ENCODE results near the gene OR4D2. TPM values are rescaled to one million over a fixed set of nuclear protein-coding genes. Genes with fewer than 3 reads are reported as not detected.

The OR4D2 gene
- polyA plus RNA-seq, 1 donor from 2014 or later: not detected

GRCh38 chr17:58219789-58220183 lies 53.0 kb downstream of the OR4D2 start:
- Histone ChIP-seq H3K4me3 (ENCODE audit: low read length) (peak overlapping the region; percentile 72), H3K4me2 (ENCODE audit: low read length) (no peak overlapping the region), H3K9me3 (ENCODE audit: low read length) (no peaks in the 10 kb centered on the region), H3K9ac (ENCODE audit: low read length) (no peak overlapping the region), H4K20me1 (ENCODE audit: insufficient read depth) (no peaks in the 10 kb centered on the region), H2AFZ (ENCODE audit: low read depth, low read length) (peak overlapping the region; percentile 58), H3K27ac (ENCODE audit: low read length) (no peak overlapping the region), H3K27me3 (ENCODE audit: insufficient read depth, low read depth, low read length) (no peaks in the 10 kb centered on the region), H3F3A (ENCODE audit: insufficient read depth, low read length, poor library complexity, severe bottlenecking) (no peaks in the 10 kb centered on the region), H3K9me2 (ENCODE audit: insufficient read depth, low read length) (no peaks in the 10 kb centered on the region), H3K79me2 (replicated peaks; ENCODE audit: insufficient read depth, low read length) (no peaks in the 10 kb centered on the region), H3K36me3 (ENCODE audit: insufficient read depth, low read length) (no peaks in the 10 kb centered on the region)
- TF ChIP-seq EP300 (conservative IDR thresholded peaks at IDR 0.05; ENCODE audit: poor library complexity, severe bottlenecking) (no peak), TAF1 (IDR thresholded peaks at IDR 0.05; ENCODE audit: low read depth) (no peak), CTCF (IDR thresholded peaks at IDR 0.05; ENCODE audit: poor library complexity, severe bottlenecking) (no peak)

Other genes with a start within 250 kb of the OR4D2 start
- gene CUEDC1, start 211.6 kb upstream of the OR4D2 start, polyA plus RNA-seq: 25.5 and 27.0 TPM in 2 replicates
- gene VEZF1, start 178.7 kb upstream of the OR4D2 start, polyA plus RNA-seq: 54.7 and 64.6 TPM in 2 replicates
- gene SRSF1, start 159.7 kb upstream of the OR4D2 start, polyA plus RNA-seq: 357 and 380 TPM in 2 replicates
- 66.7 and 72.0 TPM in 2 replicates for gene DYNLL2, start 83.6 kb upstream of the OR4D2 start, polyA plus RNA-seq
- not detected in 2 replicates for gene OR4D1, start 18.6 kb upstream of the OR4D2 start, polyA plus RNA-seq
- gene EPX, start 25.7 kb downstream of the OR4D2 start, polyA plus RNA-seq: not detected in 2 replicates
- gene MKS1, start 52.3 kb downstream of the OR4D2 start, polyA plus RNA-seq: 32.9 and 42.1 TPM in 2 replicates
- gene LPO, start 71.6 kb downstream of the OR4D2 start, polyA plus RNA-seq: not detected in 2 replicates
- gene MPO, start 114.0 kb downstream of the OR4D2 start, polyA plus RNA-seq: not detected in 2 replicates
- gene TSPOAP1, start 161.8 kb downstream of the OR4D2 start, polyA plus RNA-seq: 103 and 125 TPM in 2 replicates
- gene SUPT4H1, start 185.2 kb downstream of the OR4D2 start, polyA plus RNA-seq: 84.2 and 109 TPM in 2 replicates

Measured in neural cell (in vitro differentiated cells).